Globus pallidus (tissue), 1 donor: ENCODE data around the gene ZNF35.

ENCODE experiments used
- DNase-seq: peaks from one replicate; pipeline ENCODE4 v3.0.0-alpha.2; 2015; ENCODE audit warnings: low spot score

Gene ZNF35

DNA sequence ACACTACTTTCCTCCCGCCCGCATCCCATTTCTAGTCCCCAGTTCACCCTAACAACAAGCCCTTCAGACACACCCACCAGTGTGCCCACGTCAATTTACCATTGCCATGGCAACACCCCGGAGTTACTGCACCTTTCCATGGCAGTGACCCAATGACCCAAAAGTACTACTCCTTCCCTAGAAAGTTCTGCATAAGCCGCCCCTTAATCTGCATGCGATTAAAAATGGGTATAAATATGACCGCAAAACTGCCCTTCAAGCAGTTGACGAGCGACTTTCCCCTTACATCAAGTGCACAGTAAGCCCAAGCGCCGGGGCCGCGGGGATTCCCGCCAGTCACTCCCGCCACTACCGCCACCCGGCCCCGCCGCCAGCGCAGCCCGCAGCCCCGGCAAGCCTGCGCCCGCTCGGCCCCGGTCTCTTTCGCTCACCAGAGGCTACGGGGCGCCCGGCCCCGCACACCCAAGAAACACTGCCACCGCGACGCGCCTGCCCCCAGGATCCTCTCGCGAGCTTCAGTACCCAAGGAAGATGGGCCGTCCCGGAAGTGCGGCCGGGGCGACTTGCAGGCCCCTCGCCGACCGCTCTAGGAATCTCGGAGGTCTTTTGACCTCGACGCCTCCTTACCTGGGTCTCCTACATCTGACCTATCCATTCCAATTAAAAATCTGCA, 36.7 kb downstream of the ZNF35 start:
- DNase-seq, result peak; percentile 65

DNA sequence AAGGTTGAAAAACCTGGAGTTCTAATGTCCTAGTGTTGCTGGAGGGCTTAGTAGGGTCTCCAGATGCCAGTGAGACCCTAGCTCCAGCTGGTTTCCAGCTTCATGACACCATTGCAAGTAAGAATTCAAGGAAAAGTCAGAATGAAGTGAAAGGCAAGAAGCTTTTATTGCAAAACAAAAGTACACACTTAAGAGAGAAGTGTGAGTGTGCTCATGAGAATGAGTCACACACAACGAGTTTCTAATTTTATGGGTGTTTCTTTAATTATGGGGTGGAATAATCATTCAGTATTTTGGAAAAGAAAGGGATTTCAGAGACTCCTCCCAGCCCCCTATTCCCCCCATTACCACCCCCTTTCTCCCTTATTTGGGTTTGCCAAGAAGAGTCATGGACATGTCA, 39.4 kb downstream of the ZNF35 start:
- DNase-seq, result no peak
